ENCODE data around the gene LEMD2. TPM values are rescaled to one million over a fixed set of nuclear protein-coding genes. Genes with fewer than 3 reads are reported as not detected.

The LEMD2 gene
- total RNA-seq, 1 donor from 2014 or later, result 88.0 TPM

GRCh38 chr6:33750244-33750991 lies 38.5 kb downstream of the LEMD2 start:
- intact Hi-C loops (cut with micrococcal nuclease), result no loop called here
- Mint-ChIP-seq H3K36me3 (ENCODE audit: low read depth) (no peaks in the 10 kb centered on the region), H3K4me3 (no peak overlapping the region), H3K27ac (no peak overlapping the region), H3K27me3 (peaks cover 9% of the 10 kb centered on the region), H3K4me1 (peaks cover 7% of the 10 kb centered on the region), H3K9me3 (no peaks in the 10 kb centered on the region)
- DNase-seq (no peak), ATAC-seq (ENCODE audit: low read depth) (no peak)
- ChIA-PET CTCF (interaction anchor here (1.3 kb wide), 1 partner anchor 21 kb away, joined by 3 read pairs; no protein-coding TSS in a partner anchor), POLR2A (interaction anchor here (1.2 kb wide), 1 partner anchor 39 kb away, joined by 4 read pairs; the partner anchor contains the start of gene UQCC2)
- TF ChIP-seq CTCF (IDR thresholded peaks at IDR 0.05), result no peak

GRCh38 chr6:33749401-33749800 lies 39.5 kb downstream of the LEMD2 start:
- ATAC-seq (ENCODE audit: low read depth) (no peak), DNase-seq (no peak)
- no peak for TF ChIP-seq CTCF (IDR thresholded peaks at IDR 0.05)
- CTCF ChIA-PET, result no interaction called here
- Mint-ChIP-seq H3K4me3 (no peak overlapping the region), H3K4me1 (no peaks in the 10 kb centered on the region), H3K9me3 (no peaks in the 10 kb centered on the region), H3K36me3 (ENCODE audit: low read depth) (no peaks in the 10 kb centered on the region), H3K27ac (no peak overlapping the region), H3K27me3 (peaks cover 10% of the 10 kb centered on the region)
- intact Hi-C loops (cut with micrococcal nuclease), result no loop called here
- POLR2A ChIA-PET, result interaction anchor here (1.2 kb wide), 1 partner anchor 38 kb away, joined by 4 read pairs; the partner anchor contains the start of gene UQCC2

GRCh38 chr6:33748841-33749240 lies 40.1 kb downstream of the LEMD2 start:
- Mint-ChIP-seq H3K4me1 (peaks cover 2% of the 10 kb centered on the region), H3K36me3 (ENCODE audit: low read depth) (no peaks in the 10 kb centered on the region), H3K27ac (no peak overlapping the region), H3K27me3 (peaks cover 13% of the 10 kb centered on the region), H3K9me3 (no peaks in the 10 kb centered on the region), H3K4me3 (no peak overlapping the region)
- CTCF ChIA-PET, result no interaction called here
- POLR2A ChIA-PET, result no interaction called here
- no peak for ATAC-seq (ENCODE audit: low read depth)
- no peak for TF ChIP-seq CTCF (IDR thresholded peaks at IDR 0.05)
- DNase-seq, result no peak
- intact Hi-C loops (cut with micrococcal nuclease), result no loop called here

DNA sequence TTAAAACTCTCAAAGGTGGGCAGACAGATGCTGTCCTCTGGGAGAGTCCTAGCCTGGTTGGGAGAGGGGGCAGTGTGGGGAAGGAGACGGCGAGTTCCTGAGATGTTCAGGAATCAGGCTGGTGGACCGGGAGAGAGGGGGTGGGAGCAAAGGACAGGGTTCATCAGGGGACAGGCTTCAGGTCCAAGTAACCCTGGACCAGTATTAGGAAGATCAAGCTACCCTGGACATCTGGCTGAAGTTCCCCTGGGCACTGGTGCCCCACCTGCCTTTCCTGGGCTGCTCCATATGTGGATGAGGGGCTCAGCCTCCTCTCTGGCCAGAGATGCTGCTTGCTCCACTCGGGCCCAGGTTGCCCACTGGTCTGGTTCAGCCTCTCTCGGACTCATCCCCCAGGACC lies 41.1 kb downstream of the LEMD2 start:
- Mint-ChIP-seq H3K9me3 (no peaks in the 10 kb centered on the region), H3K27ac (no peak overlapping the region), H3K27me3 (peaks cover 14% of the 10 kb centered on the region), H3K36me3 (ENCODE audit: low read depth) (no peaks in the 10 kb centered on the region), H3K4me1 (peaks cover 2% of the 10 kb centered on the region), H3K4me3 (no peak overlapping the region)
- ChIA-PET POLR2A (interaction anchor here (0.6 kb wide), 2 partner anchors 153 to 1271 kb away, joined by 4 read pairs; no protein-coding TSS in a partner anchor), CTCF (no interaction called here)
- TF ChIP-seq CTCF (IDR thresholded peaks at IDR 0.05), result no peak
- intact Hi-C loops (cut with micrococcal nuclease), result no loop called here
- DNase-seq (no peak), ATAC-seq (ENCODE audit: low read depth) (no peak)

- DNase-seq (no peak), ATAC-seq (ENCODE audit: low read depth) (no peak)
- H3K36me3 Mint-ChIP-seq (ENCODE audit: low read depth), result no peaks in the 10 kb centered on the region
- no peak within 1 kb of the TSS for H3K4me3 Mint-ChIP-seq
- CTCF ChIA-PET, result no interaction called here
- H3K27me3 Mint-ChIP-seq, result peaks cover 19% of the 10 kb centered on the region
- no peaks in the 10 kb centered on the region for H3K9me3 Mint-ChIP-seq
- peaks cover 2% of the 10 kb centered on the region for H3K4me1 Mint-ChIP-seq
- POLR2A ChIA-PET, result no interaction called here
- intact Hi-C loops (cut with micrococcal nuclease), result no loop called here
- no peak within 1 kb of the TSS for H3K27ac Mint-ChIP-seq
- no peak for TF ChIP-seq CTCF (IDR thresholded peaks at IDR 0.05)
These were observed 42.3 kb downstream of the LEMD2 start, which contains the start of gene IP6K3 for GRCh38 chr6:33746651-33747100. Gene IP6K3 (minus strand): TSS chr6:33746905. CDS start chr6:33735476, 11,429 bp downstream.

All from activated B cell treated with CpG ODN at 0.5 μM for 24 hours (primary cell).